Muscle of leg (tissue), 16 donors: ENCODE measurements around the gene NUP133. TPM values are rescaled to one million over a fixed set of nuclear protein-coding genes. Genes with fewer than 3 reads are reported as not detected.
A peak's percentile ranks its signal among the peaks of the same experiment; 100 is the strongest.

Experiments
- DNase-seq: peaks from one replicate; pipeline ENCODE4 v3.0.0; 2013
- H3K27ac ChIP-seq: one replicate; pipeline ENCODE4 v1.5.1; 2013; ENCODE audit warnings: mild to moderate bottlenecking, low read length, control low read depth
- H3K27me3 ChIP-seq: one replicate; pipeline ENCODE4 v1.6.1; 2013; ENCODE audit warnings: low read length; ENCODE audit not compliant: control insufficient read depth, insufficient read depth
- H3K36me3 ChIP-seq: one replicate; pipeline ENCODE4 v1.6.1; 2013; ENCODE audit warnings: low read length; ENCODE audit not compliant: control insufficient read depth, insufficient read depth
- H3K4me1 ChIP-seq: one replicate; pipeline ENCODE4 v1.6.1; 2013; ENCODE audit warnings: low read length; ENCODE audit not compliant: control insufficient read depth, insufficient read depth
- H3K4me3 ChIP-seq: one replicate; pipeline ENCODE4 v1.5.1; 2013; ENCODE audit warnings: low read length, control low read depth
- H3K9me3 ChIP-seq: replicated peaks from 2 replicates; pipeline ENCODE4 v1.6.1; 2013; ENCODE audit warnings: low read depth, low read length; ENCODE audit not compliant: control insufficient read depth
- WGBS: methylation state at CpG from one replicate; pipeline ENCODE4 v1.1.5; 2013; ENCODE audit warnings: missing lambda C conversion rate; ENCODE audit not compliant: insufficient coverage; 5-methylcytosine and 5-hydroxymethylcytosine counted together
- long read RNA-seq, 11 donors: transcript quantifications; one replicate each; lab custom pipeline, GENCODE V29; 2026
- polyA plus RNA-seq, 8 donors: library from polyadenylated mRNA; unstranded; fragments of 120-200 nt; gene quantifications; one replicate each; pipeline versions ENCODE4 v1.2.1 to v1.2.3, GENCODE V29; 2013; ENCODE audit warnings: inconsistent platforms in 1 of 8, low replicate concordance in 1 of 8; ENCODE audit not compliant: insufficient read length in 8 of 8, insufficient read depth in 1 of 8
- total RNA-seq: library from RNA; stranded (reverse); fragments of 120-200 nt; gene quantifications from one replicate; pipeline ENCODE4 v1.2.4, GENCODE V29; 2013

Gene NUP133
- total RNA-seq, result 33.3 TPM
- polyA plus RNA-seq, result 10 to 100 TPM; 22.9 to 31.2 (median 27.1) TPM
- long read RNA-seq, donor 1, full-length matches to known transcripts, result 1 of 1 reads
- long read RNA-seq, donor 1, partial matches to known transcripts, result 0 of 1 reads
- long read RNA-seq, donor 1, other reads (novel, unspliced or antisense), result 0 of 1 reads
- long read RNA-seq, donor 2, result 0 reads
- long read RNA-seq, donor 3, full-length matches to known transcripts, result 4 of 4 reads
- long read RNA-seq, donor 3, partial matches to known transcripts, result 0 of 4 reads
- long read RNA-seq, donor 3, other reads (novel, unspliced or antisense), result 0 of 4 reads
- long read RNA-seq, donor 4, full-length matches to known transcripts, result 3 of 3 reads
- long read RNA-seq, donor 4, partial matches to known transcripts, result 0 of 3 reads
- long read RNA-seq, donor 4, other reads (novel, unspliced or antisense), result 0 of 3 reads
- long read RNA-seq, donor 5, full-length matches to known transcripts, result 6 of 6 reads
- long read RNA-seq, donor 5, partial matches to known transcripts, result 0 of 6 reads
- long read RNA-seq, donor 5, other reads (novel, unspliced or antisense), result 0 of 6 reads
- long read RNA-seq, donor 6, full-length matches to known transcripts, result 7 of 13 reads
- long read RNA-seq, donor 6, partial matches to known transcripts, result 6 of 13 reads
- long read RNA-seq, donor 6, other reads (novel, unspliced or antisense), result 0 of 13 reads
- long read RNA-seq, donor 7, full-length matches to known transcripts, result 1 of 1 reads
- long read RNA-seq, donor 7, partial matches to known transcripts, result 0 of 1 reads
- long read RNA-seq, donor 7, other reads (novel, unspliced or antisense), result 0 of 1 reads
- long read RNA-seq, donor 8, full-length matches to known transcripts, result 7 of 7 reads
- long read RNA-seq, donor 8, partial matches to known transcripts, result 0 of 7 reads
- long read RNA-seq, donor 8, other reads (novel, unspliced or antisense), result 0 of 7 reads
- long read RNA-seq, donor 9, full-length matches to known transcripts, result 2 of 7 reads
- long read RNA-seq, donor 9, partial matches to known transcripts, result 5 of 7 reads
- long read RNA-seq, donor 9, other reads (novel, unspliced or antisense), result 0 of 7 reads
- long read RNA-seq, donor 10, full-length matches to known transcripts, result 4 of 4 reads
- long read RNA-seq, donor 10, partial matches to known transcripts, result 0 of 4 reads
- long read RNA-seq, donor 10, other reads (novel, unspliced or antisense), result 0 of 4 reads
- long read RNA-seq, donor 11, full-length matches to known transcripts, result 3 of 3 reads
- long read RNA-seq, donor 11, partial matches to known transcripts, result 0 of 3 reads
- long read RNA-seq, donor 11, other reads (novel, unspliced or antisense), result 0 of 3 reads

DNA sequence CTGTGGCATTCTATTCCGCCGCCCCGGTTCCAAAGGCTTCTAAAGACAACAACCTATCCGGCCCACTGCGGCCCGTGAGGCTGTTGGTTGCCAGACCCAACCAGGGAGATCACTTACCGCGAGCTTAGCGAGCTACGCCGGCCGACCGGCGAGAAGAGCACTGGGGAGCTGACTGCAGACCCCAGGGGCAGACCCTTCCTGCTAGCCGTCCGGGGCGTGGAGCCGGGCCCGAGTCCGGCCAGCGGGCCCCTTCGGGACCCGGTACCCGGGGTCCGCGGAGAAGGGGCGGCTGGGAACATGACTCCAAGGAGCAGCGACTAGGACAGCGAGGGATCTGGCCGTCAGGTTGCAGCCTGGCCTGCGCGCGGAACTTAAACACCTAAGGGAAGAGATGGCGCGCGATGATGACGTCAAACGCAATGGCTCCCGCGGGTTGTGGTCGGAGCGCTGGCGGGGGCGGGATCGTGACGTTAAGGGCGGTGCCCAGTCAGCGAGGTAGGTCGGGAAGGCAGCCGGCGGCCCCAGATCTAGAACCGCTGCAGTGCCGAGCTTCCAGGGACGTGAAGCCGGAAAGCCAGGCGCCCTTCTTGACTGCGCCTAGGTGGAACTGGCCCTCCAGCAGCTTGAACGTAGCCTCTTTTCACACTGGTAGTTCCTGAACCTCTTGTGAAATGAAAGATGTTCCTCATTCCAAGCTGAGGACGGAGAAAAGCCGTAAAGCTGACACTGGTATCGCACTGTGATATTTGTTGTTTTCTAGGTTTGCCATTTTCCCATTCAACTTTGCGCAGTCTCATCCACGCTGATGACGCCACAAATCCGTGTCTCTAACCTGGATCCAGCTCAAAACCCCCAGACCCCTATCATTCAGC is at the start of gene NUP133:
Gene NUP133 (minus strand): TSS at position 391 of the 872 bp plus-strand sequence. CDS start 92 bp downstream, at position 299.
- peaks cover 2% of the 10 kb centered on the region for H3K36me3 ChIP-seq

DNA sequence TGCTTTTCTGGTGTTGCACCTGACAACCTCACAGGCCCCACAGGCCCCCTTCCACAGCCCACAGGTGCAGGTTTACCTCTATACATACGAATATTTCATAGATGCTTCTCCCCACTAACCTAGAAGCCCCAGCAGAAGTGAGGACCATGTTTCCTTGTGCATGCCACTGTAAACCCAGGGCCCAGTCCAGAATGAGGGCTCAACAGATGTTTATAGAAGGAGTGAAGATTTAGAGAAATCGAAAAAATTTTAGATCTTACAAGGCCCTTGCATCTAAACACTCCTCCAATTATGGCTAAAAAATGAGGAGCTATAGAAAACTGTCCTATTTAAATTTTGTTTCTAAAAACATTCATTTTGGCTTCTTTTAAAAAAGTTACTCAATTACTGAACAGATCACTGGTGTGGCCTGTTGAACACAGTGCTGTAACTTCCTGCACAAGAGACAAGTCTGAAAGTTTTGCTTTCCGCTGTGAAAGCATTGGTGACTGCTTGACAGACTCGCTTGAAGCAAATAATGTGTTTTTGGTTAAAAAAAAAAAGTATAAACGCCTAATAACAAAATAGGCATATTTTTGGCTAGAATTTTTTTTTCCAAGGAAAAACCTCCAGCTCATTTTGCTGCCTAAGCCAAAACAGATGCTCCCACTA is 49.2 kb upstream of the NUP133 start:
- no CpG with 5 or more reads among the region's 5 CpGs for WGBS
- Histone ChIP-seq H3K36me3 (peaks cover 2% of the 10 kb centered on the region), H3K27ac (peak overlapping the region; percentile 16), H3K4me3 (peak overlapping the region; percentile 55), H3K27me3 (no peaks in the 10 kb centered on the region), H3K9me3 (no peaks in the 10 kb centered on the region), H3K4me1 (peaks cover 16% of the 10 kb centered on the region)
- DNase-seq, result peak; percentile 33

More for the DNA sequence above, at the start of gene NUP133:
- Histone ChIP-seq H3K27me3 (no peaks in the 10 kb centered on the region), H3K4me1 (peaks cover 9% of the 10 kb centered on the region), H3K4me3 (peak within 1 kb of the TSS; percentile 90), H3K9me3 (no peaks in the 10 kb centered on the region), H3K27ac (peak within 1 kb of the TSS; percentile 99)
- peak; percentile 99 for DNase-seq
- under 1% methylated on average over 62 of the region's 65 CpGs for whole genome bisulfite sequencing

DNA sequence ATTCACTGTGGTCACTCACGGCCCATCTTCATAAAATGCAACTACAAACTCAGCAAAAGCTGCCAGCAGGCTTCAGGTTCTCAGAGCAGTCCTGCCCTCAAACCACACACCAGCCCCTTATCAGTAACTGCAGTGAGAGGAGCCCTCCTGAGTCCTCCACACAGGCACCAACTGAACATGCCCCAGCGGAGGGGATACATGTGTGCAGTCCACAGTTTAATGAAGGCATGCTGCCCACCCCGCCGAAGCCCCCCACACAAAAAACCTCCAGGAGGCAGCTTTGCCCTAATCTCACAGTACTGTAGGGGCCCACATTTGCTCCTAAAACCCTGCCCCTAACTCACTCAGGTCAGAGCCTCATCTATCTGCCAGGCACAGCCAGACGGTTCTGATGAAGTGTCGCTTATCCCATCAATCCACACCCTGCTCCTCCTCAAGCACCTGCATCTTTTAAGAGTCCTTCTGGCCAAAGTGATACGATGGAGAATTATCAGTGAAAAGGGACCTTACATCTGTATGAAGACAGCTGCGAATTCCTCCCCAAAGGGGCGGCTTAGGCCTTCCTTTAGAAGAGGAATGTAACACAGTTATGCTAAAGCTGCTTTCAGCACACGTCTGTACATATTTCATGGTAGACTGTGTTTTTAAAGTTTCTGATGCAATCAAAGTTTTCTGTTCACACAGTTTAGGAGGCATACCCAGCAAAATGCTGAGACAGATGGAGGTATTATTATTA is 46.9 kb upstream of the NUP133 start:
- no peaks in the 10 kb centered on the region for H3K27me3 ChIP-seq
- no peak overlapping the region for H3K27ac ChIP-seq
- peaks cover 2% of the 10 kb centered on the region for H3K36me3 ChIP-seq
- peak; percentile 8 for DNase-seq
- peaks cover 16% of the 10 kb centered on the region for H3K4me1 ChIP-seq
- H3K4me3 ChIP-seq, result no peak overlapping the region
- H3K9me3 ChIP-seq, result no peaks in the 10 kb centered on the region
- WGBS, result 64% methylated on average over 8 of the region's 10 CpGs

DNA sequence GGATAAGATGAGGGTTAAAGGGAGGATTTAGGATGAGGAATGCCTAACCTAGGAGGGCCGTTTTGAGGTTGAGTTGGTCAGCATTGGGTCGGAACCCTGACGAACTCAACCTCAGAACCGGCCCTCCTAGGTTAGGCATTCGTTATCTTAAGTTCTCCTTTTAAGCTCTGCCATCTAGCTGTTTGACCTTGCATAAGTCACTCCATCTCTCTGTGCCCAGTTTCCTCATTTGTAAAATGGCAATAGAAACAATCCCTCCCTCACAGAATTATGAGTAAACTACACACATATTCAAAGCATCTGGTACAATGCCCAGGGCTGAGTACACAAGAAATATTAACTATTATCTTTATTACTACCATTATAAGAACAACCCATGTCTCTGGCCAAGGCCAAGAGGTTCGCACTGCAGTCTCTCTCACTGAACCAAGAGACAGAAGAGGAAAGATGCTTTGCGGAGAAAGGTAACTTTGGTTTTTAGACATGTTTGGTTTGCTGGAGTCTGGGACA is 45.5 kb upstream of the NUP133 start:
- Histone ChIP-seq H3K27ac (no peak overlapping the region), H3K27me3 (no peaks in the 10 kb centered on the region)
- 92% methylated on average over 5 of the region's 7 CpGs for WGBS

DNA sequence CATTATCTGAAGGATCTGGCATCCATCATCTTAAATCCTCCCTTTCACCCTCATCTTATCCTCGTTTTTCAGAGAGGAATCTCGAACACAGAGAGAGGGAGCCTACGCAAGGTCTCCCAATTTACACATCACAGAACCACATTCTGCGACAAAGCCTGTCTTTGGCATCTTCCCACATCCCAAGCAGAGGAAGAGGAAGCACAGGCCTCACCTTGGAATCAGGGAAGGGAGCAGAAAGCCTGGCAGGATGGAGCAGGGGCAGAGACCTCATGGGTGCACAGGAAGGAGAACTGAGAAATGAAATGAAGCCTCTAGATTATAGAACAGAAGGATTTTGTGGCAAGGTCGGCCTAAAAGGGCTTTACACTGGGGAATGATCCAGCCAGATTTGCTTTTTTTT is 44.6 kb upstream of the NUP133 start:
- Histone ChIP-seq H3K9me3 (no peaks in the 10 kb centered on the region), H3K4me3 (no peak overlapping the region), H3K4me1 (peaks cover 13% of the 10 kb centered on the region), H3K36me3 (peaks cover 9% of the 10 kb centered on the region), H3K27ac (no peak overlapping the region), H3K27me3 (no peaks in the 10 kb centered on the region)
- DNase-seq, result no peak
- 86% methylated on average over 1 of the region's 5 CpGs for WGBS

More for the DNA sequence above, 45.5 kb upstream of the NUP133 start:
- Histone ChIP-seq H3K9me3 (no peaks in the 10 kb centered on the region), H3K36me3 (peaks cover 2% of the 10 kb centered on the region), H3K4me3 (no peak overlapping the region), H3K4me1 (peaks cover 13% of the 10 kb centered on the region)
- DNase-seq, result no peak

GRCh38 chr1:229550812-229551567 is 42.8 kb upstream of the NUP133 start:
- 100% methylated on average over 1 of the region's 3 CpGs for WGBS
- no peaks in the 10 kb centered on the region for H3K4me1 ChIP-seq
- H3K4me3 ChIP-seq, result no peak overlapping the region
- H3K27me3 ChIP-seq, result no peaks in the 10 kb centered on the region
- no peak for DNase-seq
- no peaks in the 10 kb centered on the region for H3K9me3 ChIP-seq
- no peak overlapping the region for H3K27ac ChIP-seq
- H3K36me3 ChIP-seq, result peaks cover 21% of the 10 kb centered on the region

GRCh38 chr1:229547542-229547941 is 39.4 kb upstream of the NUP133 start:
- H3K4me3 ChIP-seq, result no peak overlapping the region
- 73% methylated on average over 2 of the region's 7 CpGs for WGBS
- H3K9me3 ChIP-seq, result no peaks in the 10 kb centered on the region
- peaks cover 36% of the 10 kb centered on the region for H3K36me3 ChIP-seq
- no peak for DNase-seq
- H3K27ac ChIP-seq, result no peak overlapping the region
- H3K27me3 ChIP-seq, result no peaks in the 10 kb centered on the region
- H3K4me1 ChIP-seq, result no peaks in the 10 kb centered on the region

DNA sequence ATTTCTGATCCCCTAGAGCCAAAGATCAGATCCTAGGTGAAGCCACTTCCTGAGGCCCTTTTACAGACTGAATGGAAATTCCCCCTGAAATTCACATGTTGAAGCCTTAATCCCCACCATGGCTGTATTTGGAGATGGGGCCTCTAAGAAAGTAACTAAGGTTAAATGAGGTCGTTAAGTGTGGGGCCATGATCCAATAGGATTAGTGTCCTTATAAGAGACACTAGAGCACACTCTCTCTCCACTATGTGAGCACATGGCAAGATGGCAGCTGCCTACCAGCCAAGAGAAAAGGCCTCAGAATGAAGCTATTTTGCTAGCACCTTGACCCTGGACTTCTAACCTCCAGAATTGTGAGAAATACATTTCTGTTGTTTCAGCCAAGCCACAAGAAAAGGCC is 36.4 kb upstream of the NUP133 start:
- no CpG with 5 or more reads among the region's 1 CpG for WGBS
- H3K36me3 ChIP-seq, result peaks cover 44% of the 10 kb centered on the region

More for the DNA sequence above, 36.4 kb upstream of the NUP133 start:
- no peak for DNase-seq
- H3K27me3 ChIP-seq, result no peaks in the 10 kb centered on the region
- no peaks in the 10 kb centered on the region for H3K4me1 ChIP-seq
- H3K9me3 ChIP-seq, result no peaks in the 10 kb centered on the region
- no peak overlapping the region for H3K4me3 ChIP-seq
- no peak overlapping the region for H3K27ac ChIP-seq
